IMR-90 (cell line): Measurements from ENCODE around the gene IFTAP. TPM values are rescaled to one million over a fixed set of nuclear protein-coding genes. Genes with fewer than 3 reads are reported as not detected.
"Not testable (repeated sequence)": the region's sequence is repeated elsewhere in the genome, so short reads cannot be mapped to it uniquely, and the experiment has no call there.

Source experiments
- ATAC-seq: fragments of 200-7000 bp; cut with Tn5 transposase; 2 replicates; pipeline ENCODE4 v1.9.1; 2020; ENCODE audit warnings: low read depth, mild to moderate bottlenecking, moderate library complexity
- BruUV-seq: library from RNA; stranded (reverse); fragments of 400-500 nt; replicated peaks from 2 replicates; lab custom pipeline; 2021; lab: Mats Ljungman, UMichigan
- CTCF ChIA-PET: fragments of 300-600 bp; formaldehyde crosslinking; extraction: SDS; loops from one replicate; lab custom pipeline; 2021; ENCODE audit warnings: antibody characterized with exemption; lab: Yijun Ruan, JAX
- POLR2A ChIA-PET: fragments of 300-600 bp; sonication (Branson Sonifier 250); formaldehyde crosslinking; loops from one replicate; lab custom pipeline; 2022; ENCODE audit warnings: antibody characterized with exemption; ENCODE audit not compliant: unreplicated experiment; lab: Charles Lee
- DNase-seq: peaks from one replicate; pipeline ENCODE4 v3.0.0; 2013
- H2AFZ ChIP-seq: replicated peaks from 2 replicates; pipeline ENCODE3; 2013; ENCODE audit warnings: low read length, mild to moderate bottlenecking; ENCODE audit not compliant: poor library complexity
- H2AK5ac ChIP-seq: 2 replicates; pipeline ENCODE4 v1.6.1; 2013; ENCODE audit warnings: low read depth, low read length, inconsistent platforms
- H2AK9ac ChIP-seq: replicated peaks from 2 replicates; pipeline ENCODE3; 2013; ENCODE audit warnings: mild to moderate bottlenecking, low read depth, low read length, moderate library complexity; ENCODE audit not compliant: poor library complexity
- H2BK120ac ChIP-seq: 2 replicates; pipeline ENCODE4 v1.6.1; 2013; ENCODE audit warnings: low read depth, low read length, inconsistent platforms
- H2BK15ac ChIP-seq: 3 replicates; pipeline ENCODE4 v1.6.1; 2013; ENCODE audit warnings: low read depth, low read length, inconsistent platforms
- H2BK20ac ChIP-seq: 2 replicates; pipeline ENCODE4 v1.6.1; 2013; ENCODE audit warnings: low read depth, mild to moderate bottlenecking, inconsistent platforms, low read length, moderate library complexity
- H2BK5ac ChIP-seq: 2 replicates; pipeline ENCODE4 v1.6.1; 2013; ENCODE audit warnings: mild to moderate bottlenecking, low read depth, low read length, inconsistent platforms; ENCODE audit not compliant: poor library complexity, severe bottlenecking
- H3K14ac ChIP-seq: replicated peaks from 2 replicates; pipeline ENCODE4 v1.6.1; 2013; ENCODE audit warnings: low read depth, low read length, inconsistent platforms
- H3K18ac ChIP-seq: 2 replicates; pipeline ENCODE4 v1.6.1; 2013; ENCODE audit warnings: low read depth, low read length, control low read depth
- H3K23ac ChIP-seq: 2 replicates; pipeline ENCODE4 v1.6.1; 2013; ENCODE audit warnings: low read depth, low read length, inconsistent platforms
- H3K27ac ChIP-seq: 2 replicates; pipeline ENCODE4 v1.5.1; 2013; ENCODE audit warnings: mild to moderate bottlenecking, control low read depth, low read length; ENCODE audit not compliant: insufficient read depth
- H3K27me3 ChIP-seq: 2 replicates; pipeline ENCODE4 v1.6.1; 2013; ENCODE audit warnings: low read length; ENCODE audit not compliant: control insufficient read depth, insufficient read depth
- H3K36me3 ChIP-seq: 2 replicates; pipeline ENCODE4 v1.6.1; 2013; ENCODE audit warnings: low read length, mixed read lengths; ENCODE audit not compliant: control insufficient read depth, insufficient read depth
- H3K4ac ChIP-seq: 2 replicates; pipeline ENCODE4 v1.6.1; 2013; ENCODE audit warnings: low read depth, low read length, inconsistent platforms
- H3K4me1 ChIP-seq: 2 replicates; pipeline ENCODE4 v1.6.1; 2013; ENCODE audit warnings: low read length, mixed read lengths; ENCODE audit not compliant: control insufficient read depth, insufficient read depth
- H3K4me2 ChIP-seq: 2 replicates; pipeline ENCODE4 v1.6.1; 2013; ENCODE audit warnings: low read depth, mild to moderate bottlenecking, control low read depth, low read length, moderate library complexity
- H3K4me3 ChIP-seq: 2 replicates; pipeline ENCODE4 v1.5.1; 2013; ENCODE audit warnings: low read depth, mild to moderate bottlenecking, control low read depth, low read length, moderate library complexity; ENCODE audit not compliant: insufficient read depth
- H3K56ac ChIP-seq: 2 replicates; pipeline ENCODE4 v1.6.1; 2013; ENCODE audit warnings: low read length, inconsistent platforms; ENCODE audit not compliant: insufficient read depth; ENCODE audit errors: extremely low read depth
- H3K79me1 ChIP-seq, 2 experiments: 2 replicates each; pipeline ENCODE4 v1.6.1; 2013; ENCODE audit warnings: low read length in 2 of 2, inconsistent platforms in 1 of 2, low read depth in 1 of 2
- H3K9ac ChIP-seq: 2 replicates; pipeline ENCODE4 v1.6.1; 2013; ENCODE audit warnings: low read depth, low read length, control low read depth
- H3K9me1 ChIP-seq: 2 replicates; pipeline ENCODE4 v1.6.1; 2013; ENCODE audit warnings: low read length, inconsistent platforms; ENCODE audit not compliant: insufficient read depth
- H3K9me3 ChIP-seq: 2 replicates; pipeline ENCODE4 v1.6.1; 2013; ENCODE audit warnings: low read length; ENCODE audit not compliant: control insufficient read depth, insufficient read depth
- H4K20me1 ChIP-seq: 2 replicates; pipeline ENCODE4 v1.6.1; 2013; ENCODE audit warnings: low read length, inconsistent platforms; ENCODE audit not compliant: insufficient read depth
- H4K5ac ChIP-seq: 2 replicates; pipeline ENCODE4 v1.6.1; 2013; ENCODE audit warnings: mild to moderate bottlenecking, low read depth, low read length, control low read depth
- H4K8ac ChIP-seq, 2 experiments: 2 replicates each; pipeline ENCODE4 v1.6.1; 2013; ENCODE audit warnings: low read depth in 2 of 2, low read length in 2 of 2, control low read depth in 1 of 2, inconsistent platforms in 1 of 2
- H4K91ac ChIP-seq: 2 replicates; pipeline ENCODE4 v1.6.1; 2013; ENCODE audit warnings: low read depth, low read length, inconsistent platforms; ENCODE audit not compliant: insufficient read depth
- WGBS, 2 experiments: methylation state at CpG; one replicate each; pipeline versions ENCODE4 v1.1.5 to v1.1.7; 2013; ENCODE audit warnings: missing lambda C conversion rate in 2 of 2; ENCODE audit not compliant: insufficient read length in 1 of 2; ENCODE audit errors: extremely low coverage in 2 of 2; 5-methylcytosine and 5-hydroxymethylcytosine counted together
- dilution Hi-C: fragments of 300-500 bp; cut with HindIII; formaldehyde crosslinking; loops from one replicate; pipeline ENCODE4 v1.14.3; 2018; ENCODE audit warnings: low sequenced_read_pairs; ENCODE audit not compliant: unreplicated experiment
- in situ Hi-C: fragments of 300-500 bp; cut with MboI; formaldehyde crosslinking; loops from 3 replicates; pipeline ENCODE4 v1.14.3; 2019; ENCODE audit warnings: low sequenced_read_pairs, inconsistent platforms, mixed read lengths
- intact Hi-C: fragments of 100-400 bp; cut with micrococcal nuclease; formaldehyde crosslinking; loops from 2 replicates; pipeline ENCODE4 v1.10.0; 2022
- polyA plus RNA-seq, 3 experiments: library from polyadenylated mRNA; depleted of rRNA; stranded (reverse); fragments of >200 nt; gene quantifications; 2 replicates each; pipeline ENCODE4 v1.2.3, GENCODE V29; 2012; ENCODE audit warnings: low replicate concordance in 1 of 3
- total RNA-seq: library from RNA; depleted of rRNA; stranded (reverse); fragments of >200 nt; gene quantifications from 2 replicates; pipeline ENCODE4 v1.2.3, GENCODE V29; 2012

The IFTAP gene
- total and polyA plus RNA-seq, 2 of the 4 experiments (the other 2 are of a cell fraction) = 15.8 to 28.5 TPM

- H3K36me3 ChIP-seq, DNase-seq, BruUV-seq, H2BK20ac ChIP-seq, ATAC-seq, intact Hi-C loops, H4K20me1 ChIP-seq, H3K79me1 ChIP-seq, H4K5ac ChIP-seq, dilution Hi-C loops, H3K9ac ChIP-seq, H2BK15ac ChIP-seq, H3K23ac ChIP-seq, H3K4ac ChIP-seq, H3K56ac ChIP-seq, H3K14ac ChIP-seq, H3K27me3 ChIP-seq, H3K9me3 ChIP-seq, H3K4me2 ChIP-seq, H3K9me1 ChIP-seq, H3K4me3 ChIP-seq, POLR2A ChIA-PET, H3K27ac ChIP-seq, H3K18ac ChIP-seq, CTCF ChIA-PET, H2AK9ac ChIP-seq, H2AK5ac ChIP-seq, H3K4me1 ChIP-seq, H2AFZ ChIP-seq, H4K8ac ChIP-seq, H2BK5ac ChIP-seq, H2BK120ac ChIP-seq, in situ Hi-C loops, H4K91ac ChIP-seq: not testable (repeated sequence)
- WGBS, 2 experiments = no CpG with 5 or more reads among the region's 6 CpGs
Measured at GRCh38 chr11:36679547-36679946, 85.2 kb downstream of the IFTAP start.
